Measurements from ENCODE around the gene OPA1. TPM values are rescaled to one million over a fixed set of nuclear protein-coding genes. Genes with fewer than 3 reads are reported as not detected.

Gene OPA1
- total RNA-seq, 1 donor from 2014 or later = 124 TPM

DNA sequence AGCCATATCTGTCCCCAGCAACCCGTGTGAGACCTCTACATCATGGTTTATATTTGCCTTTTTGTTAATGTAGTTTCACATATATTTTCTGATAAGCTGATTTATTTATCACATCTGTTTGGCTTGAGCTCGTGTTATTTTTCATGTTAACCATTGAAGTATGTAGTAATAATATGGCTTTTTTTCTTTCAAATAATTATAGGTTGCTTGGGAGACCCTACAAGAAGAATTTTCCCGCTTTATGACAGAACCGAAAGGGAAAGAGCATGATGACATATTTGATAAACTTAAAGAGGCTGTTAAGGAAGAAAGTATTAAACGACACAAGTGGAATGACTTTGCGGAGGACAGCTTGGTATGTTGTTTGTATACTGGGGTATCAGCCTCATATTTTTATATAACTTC, 63.9 kb downstream of the OPA1 start:
- no peak for DNase-seq
- Histone ChIP-seq H3K36me3 (peaks cover 93% of the 10 kb centered on the region), H3K27me3 (ENCODE audit: low read depth) (no peaks in the 10 kb centered on the region), H3K9me3 (replicated peaks) (no peaks in the 10 kb centered on the region), H3K4me3 (no peak overlapping the region), H3K4me1 (peaks cover 9% of the 10 kb centered on the region), H3K27ac (replicated peaks) (no peak overlapping the region)
- TF ChIP-seq, protein P1, sequence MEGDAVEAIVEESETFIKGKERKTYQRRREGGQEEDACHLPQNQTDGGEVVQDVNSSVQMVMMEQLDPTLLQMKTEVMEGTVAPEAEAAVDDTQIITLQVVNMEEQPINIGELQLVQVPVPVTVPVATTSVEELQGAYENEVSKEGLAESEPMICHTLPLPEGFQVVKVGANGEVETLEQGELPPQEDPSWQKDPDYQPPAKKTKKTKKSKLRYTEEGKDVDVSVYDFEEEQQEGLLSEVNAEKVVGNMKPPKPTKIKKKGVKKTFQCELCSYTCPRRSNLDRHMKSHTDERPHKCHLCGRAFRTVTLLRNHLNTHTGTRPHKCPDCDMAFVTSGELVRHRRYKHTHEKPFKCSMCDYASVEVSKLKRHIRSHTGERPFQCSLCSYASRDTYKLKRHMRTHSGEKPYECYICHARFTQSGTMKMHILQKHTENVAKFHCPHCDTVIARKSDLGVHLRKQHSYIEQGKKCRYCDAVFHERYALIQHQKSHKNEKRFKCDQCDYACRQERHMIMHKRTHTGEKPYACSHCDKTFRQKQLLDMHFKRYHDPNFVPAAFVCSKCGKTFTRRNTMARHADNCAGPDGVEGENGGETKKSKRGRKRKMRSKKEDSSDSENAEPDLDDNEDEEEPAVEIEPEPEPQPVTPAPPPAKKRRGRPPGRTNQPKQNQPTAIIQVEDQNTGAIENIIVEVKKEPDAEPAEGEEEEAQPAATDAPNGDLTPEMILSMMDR (IDR thresholded peaks at IDR 0.05; ENCODE audit: borderline replicate concordance) = no peak
- intact Hi-C loops (cut with micrococcal nuclease) = loop anchor here (10.0 kb wide), 1 partner anchor 1948 kb away; no protein-coding TSS in a partner anchor

DNA sequence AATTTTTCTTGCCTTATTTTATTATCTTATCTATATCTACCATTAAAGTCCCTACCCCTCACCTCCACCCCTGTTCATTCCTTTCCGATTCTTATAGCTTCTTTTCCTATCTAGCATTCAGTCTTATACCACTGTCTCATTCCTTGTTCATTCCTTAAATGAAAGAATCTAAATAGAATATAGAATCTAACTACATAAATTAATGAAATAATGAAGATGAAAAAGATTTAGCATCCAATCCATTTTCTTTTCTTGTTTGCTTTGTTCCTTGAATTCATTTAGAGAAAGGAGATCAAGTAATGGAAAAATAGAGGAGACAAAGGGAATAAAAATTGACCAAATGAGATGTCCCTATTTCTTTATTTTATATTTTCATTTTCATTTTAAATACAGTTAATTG, 67.2 kb downstream of the OPA1 start:
- intact Hi-C loops (cut with micrococcal nuclease) = no loop called here
- Histone ChIP-seq H3K27me3 (ENCODE audit: low read depth) (no peaks in the 10 kb centered on the region), H3K9me3 (replicated peaks) (no peaks in the 10 kb centered on the region), H3K27ac (replicated peaks) (no peak overlapping the region), H3K36me3 (peaks cover 96% of the 10 kb centered on the region), H3K4me1 (peaks cover 9% of the 10 kb centered on the region), H3K4me3 (no peak overlapping the region)
- TF ChIP-seq, protein P1 (IDR thresholded peaks at IDR 0.05; ENCODE audit: borderline replicate concordance) = no peak
- DNase-seq = no peak

DNA sequence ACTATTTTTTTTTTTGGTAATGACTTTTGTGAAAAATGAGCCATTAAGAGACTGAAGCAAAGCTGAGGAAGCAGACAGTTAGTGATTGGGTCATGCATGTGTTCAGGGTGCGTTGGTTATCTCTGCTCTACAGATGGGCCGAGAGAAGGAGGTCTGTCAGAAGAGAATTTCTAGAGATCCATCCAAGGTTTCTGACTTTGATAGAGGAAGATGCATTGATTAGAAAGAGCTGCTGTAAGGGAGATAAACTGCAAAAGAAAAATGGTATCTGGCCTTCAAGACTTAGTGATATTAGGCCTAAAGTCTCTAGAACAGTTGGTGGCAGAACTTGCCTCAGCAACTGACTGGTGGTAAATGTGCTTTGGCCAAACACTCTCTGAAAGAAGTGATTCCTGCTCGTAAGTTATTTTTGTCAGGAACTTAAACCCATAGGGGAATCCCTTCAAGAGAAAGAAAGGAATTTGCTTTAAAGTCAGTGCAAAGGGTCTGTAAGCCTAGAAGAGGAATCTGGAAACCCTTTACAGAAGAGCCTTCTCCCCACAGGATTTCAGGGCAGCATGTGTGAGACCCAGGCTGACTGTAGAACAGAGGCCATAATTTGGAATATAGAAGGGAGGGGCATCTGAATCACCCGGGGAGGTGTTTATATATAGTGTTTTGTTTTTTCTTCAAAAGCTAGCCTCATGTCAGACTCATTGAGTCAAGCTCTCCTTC, 67.8 kb downstream of the OPA1 start:
- Histone ChIP-seq H3K4me1 (peaks cover 9% of the 10 kb centered on the region), H3K9me3 (replicated peaks) (no peaks in the 10 kb centered on the region), H3K27me3 (ENCODE audit: low read depth) (no peaks in the 10 kb centered on the region), H3K36me3 (peaks cover 98% of the 10 kb centered on the region), H3K27ac (replicated peaks) (no peak overlapping the region), H3K4me3 (no peak overlapping the region)
- TF ChIP-seq, protein P1 (IDR thresholded peaks at IDR 0.05; ENCODE audit: borderline replicate concordance) = no peak
- DNase-seq = no peak
- intact Hi-C loops (cut with micrococcal nuclease) = no loop called here

DNA sequence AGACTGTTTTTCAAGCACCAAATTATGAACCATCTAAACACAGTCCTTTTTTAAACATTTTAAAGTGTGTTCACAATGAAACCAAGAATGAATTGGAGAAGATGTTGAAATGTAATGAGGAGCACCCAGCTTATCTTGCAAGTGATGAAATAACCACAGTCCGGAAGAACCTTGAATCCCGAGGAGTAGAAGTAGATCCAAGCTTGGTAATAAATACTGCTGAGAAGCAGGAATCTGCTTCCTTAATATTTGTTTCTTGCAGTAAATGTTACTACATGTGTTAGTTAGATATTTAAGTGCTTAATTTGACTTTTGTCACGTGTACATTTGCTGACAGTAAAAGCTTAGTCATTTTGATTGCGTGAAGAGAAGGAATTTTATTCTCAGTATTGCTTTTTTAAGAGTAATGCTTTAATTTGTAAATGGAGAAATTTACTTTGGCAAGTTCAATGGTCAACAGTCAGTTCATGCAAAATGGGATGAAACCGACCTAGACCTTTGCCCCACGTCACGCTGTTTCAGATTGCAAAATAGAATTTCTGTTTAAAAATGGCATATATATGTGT, 69.8 kb downstream of the OPA1 start:
- no peaks in the 10 kb centered on the region for H3K27me3 ChIP-seq (ENCODE audit: low read depth)
- H3K9me3 ChIP-seq (replicated peaks) = no peaks in the 10 kb centered on the region
- TF ChIP-seq, protein P1 (IDR thresholded peaks at IDR 0.05; ENCODE audit: borderline replicate concordance) = no peak
- no peak for DNase-seq
- no peaks in the 10 kb centered on the region for H3K4me1 ChIP-seq
- peaks cover 98% of the 10 kb centered on the region for H3K36me3 ChIP-seq
- intact Hi-C loops (cut with micrococcal nuclease) = no loop called here
- H3K27ac ChIP-seq (replicated peaks) = no peak overlapping the region
- no peak overlapping the region for H3K4me3 ChIP-seq

DNA sequence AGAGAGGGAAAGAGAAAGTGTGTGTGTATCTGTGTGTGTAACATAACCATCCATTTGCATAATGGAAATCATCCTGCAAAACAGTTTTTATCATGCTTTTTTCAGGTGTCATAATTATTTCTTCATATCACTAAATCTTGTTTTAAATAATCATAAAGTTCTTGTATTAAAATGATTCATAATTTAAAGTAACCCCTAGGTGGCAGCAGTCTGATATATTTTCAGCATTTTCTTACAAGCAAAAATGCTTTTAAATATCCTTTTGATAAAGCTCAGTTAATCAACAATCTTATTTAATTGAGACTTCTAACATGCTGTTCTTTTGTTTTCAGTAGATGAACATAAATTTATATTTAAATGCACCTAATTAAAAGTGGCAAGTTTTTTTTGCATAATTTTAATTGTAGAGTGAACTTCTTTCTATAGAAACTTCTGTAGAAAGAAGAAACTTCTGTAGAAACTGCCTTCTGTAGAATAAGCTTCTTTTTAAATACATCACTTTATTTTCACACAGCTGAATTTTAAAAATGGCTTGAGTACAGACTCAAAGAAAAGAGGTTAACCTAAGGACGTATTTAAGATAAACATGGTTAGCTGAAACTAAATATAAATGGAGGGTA, 72.5 kb downstream of the OPA1 start:
- intact Hi-C loops (cut with micrococcal nuclease) = no loop called here
- H3K4me1 ChIP-seq = no peaks in the 10 kb centered on the region
- H3K36me3 ChIP-seq = peaks cover 99% of the 10 kb centered on the region
- H3K27me3 ChIP-seq (ENCODE audit: low read depth) = no peaks in the 10 kb centered on the region
- no peaks in the 10 kb centered on the region for H3K9me3 ChIP-seq (replicated peaks)
- no peak for DNase-seq
- TF ChIP-seq, protein P1 (IDR thresholded peaks at IDR 0.05; ENCODE audit: borderline replicate concordance) = peak; percentile 57
- no peak overlapping the region for H3K4me3 ChIP-seq
- H3K27ac ChIP-seq (replicated peaks) = no peak overlapping the region

Measured in left ventricle myocardium inferior (tissue), 1 donor.